NCI-H446 (cell line): ENCODE measurements around the gene SGIP1.
"Not testable (repeated sequence)": the region's sequence is repeated elsewhere in the genome, so short reads cannot be mapped to it uniquely, and the experiment has no call there.

ENCODE experiments used
- DNase-seq, 2 experiments: peaks; one replicate each; lab custom pipeline; 2025; lab: John Stamatoyannopoulos, UW

SGIP1 gene

GRCh38 chr1:66679140-66679539, 145.2 kb downstream of the SGIP1 start:
- DNase-seq: no peak

DNA sequence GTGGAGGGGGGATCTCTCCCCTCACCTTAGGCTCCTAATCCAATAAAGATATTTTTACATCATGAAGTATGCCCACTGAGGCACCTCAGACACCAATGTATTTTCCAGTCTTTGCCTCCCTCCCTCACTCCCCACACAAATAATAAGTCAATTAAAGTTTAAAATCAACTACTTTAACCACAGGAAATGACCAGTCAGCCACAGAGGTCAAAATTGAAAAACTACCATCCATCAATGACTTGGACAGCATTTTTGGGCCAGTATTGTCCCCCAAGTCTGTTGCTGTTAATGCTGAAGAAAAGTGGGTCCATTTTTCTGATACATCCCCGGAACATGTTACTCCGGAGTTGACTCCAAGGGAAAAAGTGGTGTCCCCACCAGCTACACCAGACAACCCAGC, 147.7 kb downstream of the SGIP1 start:
- DNase-seq: no peak

GRCh38 chr1:66682106-66682505, 148.2 kb downstream of the SGIP1 start:
- DNase-seq: no peak

DNA sequence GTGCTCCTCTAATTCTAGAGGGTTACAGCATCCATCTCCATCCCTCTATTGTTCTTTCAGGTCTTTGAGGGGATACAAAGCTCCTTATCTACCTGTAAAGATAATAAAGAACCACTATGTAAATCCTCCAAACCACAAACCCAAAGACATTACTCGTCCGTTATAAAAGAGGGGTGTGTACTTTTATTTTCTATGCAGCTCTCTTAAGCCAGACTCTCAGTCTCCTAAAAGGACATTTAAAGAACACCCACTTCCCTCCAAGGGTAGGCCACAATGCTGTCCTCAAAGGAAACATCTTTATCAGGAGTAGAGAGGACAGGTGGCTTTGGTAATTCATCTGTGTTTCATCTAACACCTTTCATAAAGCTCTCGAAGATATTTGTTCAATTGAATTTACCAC, 150.4 kb downstream of the SGIP1 start:
- no peak for DNase-seq

- DNase-seq: no peak
Measured at GRCh38 chr1:66685265-66685664, 151.3 kb downstream of the SGIP1 start.

GRCh38 chr1:66685670-66686069, 151.7 kb downstream of the SGIP1 start:
- DNase-seq: no peak

DNA sequence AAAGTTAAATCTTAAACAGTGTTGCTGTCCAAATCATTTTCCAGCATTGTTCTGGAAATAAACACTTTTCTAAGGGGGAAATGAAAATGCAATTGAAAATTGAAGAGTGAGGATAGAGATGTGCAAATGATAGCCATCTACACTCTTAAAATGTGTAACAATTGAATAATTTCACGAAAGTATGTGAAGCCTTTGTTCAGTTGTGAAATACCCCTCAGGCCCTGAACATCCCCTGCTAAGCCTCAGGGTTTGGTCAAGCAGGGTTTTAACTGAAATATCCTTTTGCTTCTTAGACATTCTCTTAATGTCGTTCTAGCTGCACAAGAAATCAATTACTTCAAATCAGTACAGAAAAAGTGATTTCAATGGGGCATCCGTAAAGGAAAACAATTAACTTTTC, 152.5 kb downstream of the SGIP1 start:
- no peak for DNase-seq

GRCh38 chr1:66687358-66687757, 153.4 kb downstream of the SGIP1 start:
- no peak for DNase-seq

DNA sequence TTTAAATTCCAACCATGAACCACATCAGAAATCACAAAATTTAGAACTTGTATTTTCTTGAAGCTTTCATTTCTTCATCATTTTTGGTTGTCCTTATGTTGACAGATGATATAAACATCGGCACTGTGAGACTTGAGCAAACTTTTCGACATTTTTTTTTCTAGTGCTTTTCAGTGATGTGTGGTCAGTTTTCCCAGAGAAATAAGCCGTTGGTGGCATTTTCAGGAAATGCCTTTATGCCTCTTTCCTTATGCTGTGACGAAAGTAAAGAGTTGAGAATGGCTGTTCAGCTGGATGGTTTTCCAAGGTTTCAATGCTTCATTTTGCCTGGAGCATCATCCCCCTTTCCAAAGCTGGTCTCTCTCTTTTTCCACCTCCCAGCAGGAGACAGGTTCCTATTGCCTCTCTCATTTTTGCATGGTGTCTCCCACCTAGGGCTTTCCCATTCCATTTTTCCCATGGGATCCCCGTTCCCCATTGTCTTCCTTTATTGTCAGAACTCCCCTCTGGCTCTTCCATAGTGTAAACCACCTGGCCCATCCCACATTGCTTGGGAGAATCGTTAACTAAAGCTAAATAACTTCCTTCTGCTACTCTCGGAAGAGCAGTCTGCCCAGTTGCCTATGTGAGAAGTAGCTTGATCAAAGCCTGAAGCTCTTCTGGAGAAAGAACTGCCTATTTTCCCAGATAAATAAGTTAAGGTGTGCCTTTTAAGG, 156.9 kb downstream of the SGIP1 start:
- no peak for DNase-seq

- no peak for DNase-seq
Measured at GRCh38 chr1:66692681-66693080, 158.7 kb downstream of the SGIP1 start.

GRCh38 chr1:66693856-66694255, 159.9 kb downstream of the SGIP1 start:
- no peak for DNase-seq

- no peak for DNase-seq
Measured at GRCh38 chr1:66695116-66695515, 161.2 kb downstream of the SGIP1 start.

- no peak for DNase-seq
Measured at GRCh38 chr1:66696771-66697170, 162.8 kb downstream of the SGIP1 start.

DNA sequence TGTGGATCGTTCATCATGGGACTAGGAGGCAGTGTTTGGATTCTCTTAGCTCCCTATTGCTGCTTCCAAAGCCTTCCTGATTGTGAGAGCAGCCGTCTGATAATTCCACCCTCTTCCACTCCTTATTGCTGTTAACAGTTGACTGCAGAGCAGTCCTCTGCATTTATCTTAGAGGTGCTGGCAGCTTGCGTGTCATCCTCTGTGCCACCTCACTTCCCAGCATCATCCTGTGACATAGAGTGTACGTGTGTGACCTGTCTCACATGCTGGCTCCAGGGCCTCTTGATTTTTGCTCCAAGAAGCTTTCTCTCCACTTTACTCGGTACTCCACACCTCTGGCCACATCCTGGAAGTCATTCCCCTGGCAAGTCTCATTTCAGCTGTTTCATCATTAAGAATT, 165.3 kb downstream of the SGIP1 start:
- no peak for DNase-seq

- no peak for DNase-seq
Measured at GRCh38 chr1:66704177-66704875, 170.4 kb downstream of the SGIP1 start.

DNA sequence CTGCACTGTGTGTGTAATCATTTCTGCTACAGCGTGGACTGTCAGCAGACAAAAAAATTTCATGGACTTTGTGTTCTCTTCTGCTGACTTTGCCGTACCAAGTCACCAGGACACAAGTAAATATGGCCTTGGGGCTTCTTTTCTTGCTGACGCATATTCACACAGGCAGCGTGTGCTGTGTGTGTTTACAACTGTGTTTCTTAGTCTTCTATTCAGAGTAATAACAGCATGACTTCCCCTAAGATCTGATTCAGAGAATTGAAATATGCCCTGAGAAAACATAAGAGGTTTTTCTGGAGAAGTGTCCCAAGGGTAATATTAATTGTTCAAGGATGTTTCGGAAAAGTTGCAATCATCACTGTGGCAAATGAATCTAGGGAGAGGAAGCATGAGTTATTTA, 171.2 kb downstream of the SGIP1 start:
- no peak for DNase-seq

- peak in 1 of 2 experiments; percentile 18 for DNase-seq
Measured at GRCh38 chr1:66711420-66711819, 177.5 kb downstream of the SGIP1 start.

- DNase-seq: no peak
Measured at GRCh38 chr1:66712839-66713238, 178.9 kb downstream of the SGIP1 start.

GRCh38 chr1:66723985-66724384, 190.0 kb downstream of the SGIP1 start:
- DNase-seq: no peak

DNA sequence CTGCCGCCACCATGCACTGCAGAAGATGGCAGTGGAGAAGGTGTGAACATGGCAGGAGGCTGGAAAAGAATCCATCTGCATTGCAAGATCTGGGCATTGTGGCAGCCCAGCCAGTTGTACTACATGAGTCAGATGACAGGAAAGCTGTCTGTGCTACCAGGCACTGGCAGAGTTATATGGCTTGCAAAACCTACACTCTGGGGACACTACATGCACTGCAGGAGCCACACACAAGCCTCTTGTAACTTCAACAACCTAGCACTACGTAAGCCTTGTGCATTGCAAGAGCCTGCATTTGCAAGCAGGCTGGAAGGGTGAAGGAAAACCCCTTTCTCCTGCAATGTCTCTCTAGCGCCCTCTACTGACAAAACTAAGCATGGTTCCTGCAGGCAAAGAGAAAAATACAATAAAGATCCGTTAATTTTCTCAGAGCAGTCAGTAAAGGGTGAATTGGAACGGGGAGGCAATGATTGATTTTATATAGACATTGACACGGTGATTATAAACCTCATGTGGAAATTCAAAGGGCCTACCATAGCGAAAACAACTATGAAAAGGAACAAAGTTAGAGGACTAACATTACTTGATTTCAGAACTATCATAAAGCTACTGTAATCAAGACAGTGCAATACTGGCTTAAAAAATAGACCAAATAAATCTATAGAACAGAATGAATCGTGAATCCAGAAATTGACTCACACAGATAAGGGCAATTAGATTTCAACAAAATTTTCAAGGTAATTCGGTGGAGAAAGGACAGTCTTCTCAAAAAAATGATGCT, 192.1 kb downstream of the SGIP1 start:
- peak; percentile 61 to 79 for DNase-seq

GRCh38 chr1:66728021-66728420, 194.1 kb downstream of the SGIP1 start:
- DNase-seq: no peak

- not testable (repeated sequence) for DNase-seq
Measured at GRCh38 chr1:66728716-66729115, 194.8 kb downstream of the SGIP1 start.

- peak in 1 of 2 experiments; percentile 13 for DNase-seq
Measured at GRCh38 chr1:66729119-66729518, 195.2 kb downstream of the SGIP1 start.
